GM12892 (cell line): Measurements from ENCODE around the gene EDN1.
A peak's percentile ranks its signal among the peaks of the same experiment; 100 is the strongest.

Experiments
- DNase-seq: peaks from one replicate; pipeline ENCODE4 v3.0.0; 2011; ENCODE audit not compliant: insufficient read length
- FAIRE-seq: peaks from 2 replicates; lab custom pipeline; 2011; peaks lifted over from hg19 to GRCh38; lab: Jason Lieb, UNC
- POLR2A ChIP-seq: IDR thresholded peaks from 2 replicates; pipeline ENCODE4 v1.6.1; 2011; ENCODE audit warnings: low read depth, low read length, control low read depth
- POLR2AphosphoS5 ChIP-seq: IDR thresholded peaks from 2 replicates; pipeline ENCODE4 v1.6.1; 2011; ENCODE audit warnings: low read depth, low read length, control low read depth
- TAF1 ChIP-seq: IDR thresholded peaks from 2 replicates; pipeline ENCODE4 v1.6.1; 2011; ENCODE audit warnings: low read depth, mild to moderate bottlenecking, control low read depth, low read length, borderline replicate concordance

EDN1 gene

DNA sequence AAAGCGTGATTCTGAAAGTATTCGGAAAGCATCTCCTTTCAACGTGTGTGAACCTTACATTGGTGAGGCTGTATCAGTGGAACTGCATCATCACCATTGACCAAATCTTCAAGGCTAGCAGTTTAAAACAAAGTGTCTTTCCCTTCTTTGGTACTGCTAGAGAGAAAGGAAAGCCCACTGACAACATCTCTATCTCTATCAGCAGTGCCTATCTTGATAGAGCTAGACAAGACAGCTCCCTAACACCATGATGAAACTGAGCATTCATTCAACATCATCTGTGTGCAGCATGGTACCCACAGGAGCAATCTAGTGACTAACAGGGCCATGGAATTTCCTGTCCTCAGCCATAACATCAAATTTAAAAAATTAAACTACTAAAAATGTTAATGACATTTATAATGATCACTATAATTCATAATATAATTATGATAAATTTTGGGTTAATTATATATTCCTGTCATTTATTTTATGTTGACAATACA, 31.5 kb upstream of the EDN1 start:
- no peak for FAIRE-seq
- TF ChIP-seq POLR2A: no peak
- no peak for TF ChIP-seq TAF1
- TF ChIP-seq POLR2AphosphoS5: no peak
- no peak for DNase-seq

DNA sequence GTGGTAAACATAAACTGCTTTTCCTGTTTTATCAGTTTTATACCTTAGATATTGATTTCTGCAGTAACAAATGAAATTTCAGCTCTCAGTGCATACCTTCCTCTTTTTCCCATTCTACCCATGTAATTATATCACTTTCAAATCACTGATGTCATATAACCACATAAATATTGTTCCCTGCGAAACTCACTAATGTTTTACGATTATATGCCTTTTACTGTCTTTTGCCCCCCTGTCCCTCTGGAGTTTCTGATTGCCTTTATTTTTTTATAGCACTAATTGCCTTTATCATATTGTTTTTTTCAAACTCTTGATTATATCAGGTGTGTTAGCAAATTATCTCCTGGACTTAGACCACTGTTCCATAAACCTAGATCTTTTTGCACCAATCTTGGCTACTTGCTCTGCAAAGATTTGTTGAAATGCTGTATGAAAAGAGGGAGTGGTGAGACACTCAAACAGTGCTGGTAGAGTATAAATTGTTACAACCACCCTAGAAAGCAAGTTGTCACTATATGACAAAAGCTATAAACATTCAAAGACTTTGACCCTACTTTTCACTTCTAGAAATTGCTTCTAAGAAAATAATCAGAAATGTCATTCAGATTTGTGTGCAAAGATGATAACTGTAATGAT, 29.6 kb upstream of the EDN1 start:
- no peak for FAIRE-seq
- no peak for DNase-seq
- TF ChIP-seq TAF1: no peak
- no peak for TF ChIP-seq POLR2A
- no peak for TF ChIP-seq POLR2AphosphoS5

DNA sequence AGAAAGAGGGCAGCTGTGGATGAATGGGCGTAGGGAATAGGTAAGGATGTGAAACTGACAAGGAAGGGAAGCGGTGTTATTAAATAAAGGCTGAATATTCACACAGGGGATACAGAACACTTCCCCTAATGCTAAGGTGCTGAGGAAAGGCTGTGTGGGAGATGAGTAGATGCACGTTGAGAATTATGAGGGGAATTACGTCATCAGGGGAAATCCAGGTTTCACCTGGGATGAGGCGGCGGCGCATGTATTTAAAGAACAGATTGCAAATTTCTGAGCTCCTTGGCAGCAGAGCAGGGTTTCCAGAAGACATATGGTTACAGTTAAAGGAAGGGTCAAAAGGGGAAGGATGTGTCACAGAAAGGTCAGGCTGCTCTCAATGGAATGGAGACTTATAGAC, 28.7 kb upstream of the EDN1 start:
- DNase-seq (no peak), FAIRE-seq (peak; percentile 62)
- no peak for TF ChIP-seq TAF1
- no peak for TF ChIP-seq POLR2A
- no peak for TF ChIP-seq POLR2AphosphoS5

DNA sequence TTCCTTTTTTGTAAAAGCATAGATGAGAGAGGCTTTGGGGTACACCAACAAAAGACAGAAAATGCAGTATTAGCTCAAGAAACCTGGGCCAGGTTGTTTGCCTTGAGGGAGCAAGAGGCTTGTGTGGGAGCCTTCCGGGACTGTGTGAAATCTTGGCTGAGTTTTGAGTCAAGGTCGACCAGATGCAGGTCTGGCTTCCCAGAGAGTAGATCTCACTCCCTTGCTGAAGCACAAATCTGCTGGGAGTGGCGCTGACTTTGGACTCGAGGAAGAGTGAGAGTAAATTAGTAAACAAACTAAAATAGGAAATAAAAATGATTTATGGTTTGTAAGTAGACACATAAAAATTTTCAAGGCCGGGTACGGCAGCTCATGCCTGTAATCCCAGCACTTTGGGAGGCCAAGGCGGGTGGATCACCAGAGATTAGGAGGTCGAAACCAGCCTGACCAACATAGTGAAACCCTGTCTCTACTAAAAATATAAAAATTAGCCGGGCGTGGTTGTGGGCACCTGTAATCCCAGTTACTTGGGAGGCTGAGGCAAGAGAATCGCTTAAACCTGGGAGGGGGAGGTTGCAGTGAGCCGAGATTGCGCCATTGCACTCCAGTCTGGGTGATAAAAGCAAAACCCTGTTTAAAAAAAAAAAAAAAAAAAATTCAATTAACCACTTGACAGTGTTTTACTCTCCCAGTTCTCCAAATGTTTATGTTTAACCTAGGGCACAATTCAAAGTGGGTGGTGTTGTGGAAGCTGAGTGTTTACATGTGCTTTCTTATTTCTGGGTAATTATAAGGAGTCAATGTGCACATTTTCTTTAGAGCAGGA, 27.7 kb upstream of the EDN1 start:
- FAIRE-seq (no peak), DNase-seq (no peak)
- no peak for TF ChIP-seq POLR2AphosphoS5
- TF ChIP-seq POLR2A: no peak
- TF ChIP-seq TAF1: no peak

DNA sequence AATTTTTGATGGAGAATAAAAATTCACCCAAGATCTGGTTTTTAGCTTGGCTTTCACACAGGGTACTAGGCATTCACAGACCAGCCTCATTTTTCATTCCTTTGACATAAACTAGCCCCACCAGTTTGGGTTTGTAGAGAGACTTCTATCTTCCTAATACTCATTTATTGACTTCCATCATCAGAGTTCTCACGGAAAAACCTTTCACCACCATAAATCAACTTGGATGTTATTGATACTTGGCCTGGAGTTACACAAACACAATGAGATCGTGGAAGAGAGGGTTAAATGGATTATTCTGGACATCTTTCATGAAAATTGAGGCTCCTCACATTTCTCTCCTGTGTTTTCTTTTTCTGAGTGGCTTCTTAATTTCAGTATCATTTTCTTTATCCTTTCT, 26.8 kb upstream of the EDN1 start:
- TF ChIP-seq TAF1 (no peak), POLR2AphosphoS5 (no peak)
- DNase-seq: no peak
- no peak for FAIRE-seq

DNA sequence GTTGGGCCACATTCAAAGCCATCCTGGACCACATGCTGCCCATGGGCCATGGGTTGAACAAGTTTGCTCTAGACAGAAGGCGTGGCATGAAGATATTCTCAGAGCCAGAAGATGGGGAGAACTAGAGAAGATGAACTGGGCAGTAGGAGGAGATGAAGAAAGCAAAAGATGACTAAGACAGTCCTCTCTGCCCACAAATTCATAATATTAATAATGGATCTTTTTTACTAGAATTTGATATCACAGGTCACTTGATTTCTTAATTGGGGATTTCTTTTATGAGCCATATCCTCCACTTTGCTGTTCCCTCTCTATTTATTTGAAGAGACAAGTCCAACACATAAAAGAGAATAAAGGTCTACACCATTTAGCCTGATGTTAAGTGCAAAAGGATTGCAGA, 25.5 kb upstream of the EDN1 start:
- TF ChIP-seq POLR2A (no peak), POLR2AphosphoS5 (no peak), TAF1 (no peak)
- FAIRE-seq: no peak
- no peak for DNase-seq

DNA sequence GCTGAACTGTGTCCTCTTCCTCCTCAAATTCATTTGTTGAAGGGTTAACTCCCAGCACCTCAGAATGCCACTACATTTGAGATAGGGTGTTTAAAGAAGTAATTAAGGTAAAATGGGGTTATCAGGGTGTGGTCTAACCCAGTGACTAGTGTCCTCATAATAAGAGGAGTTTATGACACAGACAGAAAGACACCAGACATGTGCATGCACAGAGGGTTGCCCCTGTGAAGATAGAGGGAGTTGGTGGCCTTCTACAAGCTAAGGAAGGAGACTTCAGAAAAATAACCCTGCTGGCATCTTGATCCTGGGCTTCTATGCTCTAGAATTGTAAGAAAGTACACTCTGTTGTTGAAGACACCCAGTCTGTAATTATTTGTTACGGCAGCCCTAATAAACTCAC, 24.9 kb upstream of the EDN1 start:
- DNase-seq (no peak), FAIRE-seq (no peak)
- TF ChIP-seq TAF1 (no peak), POLR2A (no peak), POLR2AphosphoS5 (no peak)

DNA sequence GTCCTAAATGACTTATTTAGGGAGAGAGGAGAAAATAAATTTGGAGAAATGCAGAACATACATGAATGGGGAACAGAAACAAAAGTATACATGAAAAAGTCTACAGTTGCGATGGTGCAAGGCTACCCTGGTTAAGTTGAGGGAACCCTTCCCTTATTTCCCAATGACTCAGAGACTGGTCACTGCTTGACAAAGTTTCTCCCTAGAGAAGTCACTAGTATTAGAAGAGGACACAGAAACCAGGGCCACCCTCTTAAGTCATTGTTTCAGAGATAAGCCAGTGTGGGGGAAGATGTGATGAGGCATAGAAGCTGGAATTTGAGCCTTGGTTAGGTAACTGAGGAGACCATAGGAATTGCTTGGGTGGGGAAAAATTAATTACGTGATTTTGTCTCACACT, 24.4 kb upstream of the EDN1 start:
- TF ChIP-seq POLR2AphosphoS5 (no peak), TAF1 (no peak), POLR2A (no peak)
- FAIRE-seq (no peak), DNase-seq (no peak)

DNA sequence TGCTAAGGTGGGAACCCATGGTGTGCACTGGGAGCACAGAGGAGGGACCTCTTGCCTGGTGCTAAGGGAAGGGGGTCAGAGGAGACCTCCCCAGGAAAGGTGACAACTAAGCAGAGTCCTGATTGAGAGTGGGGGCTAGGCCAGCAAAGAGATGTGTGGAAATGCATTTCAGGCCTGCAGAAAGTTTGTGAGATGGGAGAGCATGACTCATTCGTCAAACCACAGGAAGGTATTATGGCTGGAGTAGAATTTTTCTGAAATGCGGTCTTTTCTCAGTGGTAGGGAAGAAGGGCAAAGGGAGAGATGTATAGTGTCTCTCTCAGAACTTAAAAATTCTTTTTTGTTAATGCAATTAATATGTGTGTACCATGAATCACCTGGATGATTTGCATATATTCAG, 23.6 kb upstream of the EDN1 start:
- DNase-seq (no peak), FAIRE-seq (no peak)

DNA sequence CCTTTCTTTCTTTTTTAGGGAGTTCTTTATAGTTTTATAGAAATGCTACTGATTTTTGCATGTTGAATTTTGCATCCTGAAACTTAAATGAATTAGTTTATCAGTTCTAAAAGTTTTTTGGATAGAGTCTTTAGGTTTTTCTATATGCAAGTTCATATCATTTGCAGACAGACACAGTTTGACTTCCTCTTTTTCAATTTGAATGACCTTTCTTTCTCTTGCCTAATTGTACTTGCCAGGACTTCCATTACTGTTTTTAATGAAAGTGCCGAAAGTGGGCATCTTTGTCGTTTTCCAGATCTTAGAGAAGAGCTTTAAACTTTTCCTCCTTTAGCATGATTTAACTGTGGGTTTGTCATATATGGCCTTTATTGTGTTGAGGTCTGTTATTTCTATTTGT, 21.1 kb upstream of the EDN1 start:
- DNase-seq: no peak
- TF ChIP-seq POLR2AphosphoS5: no peak
- no peak for TF ChIP-seq POLR2A
- no peak for TF ChIP-seq TAF1

More for the DNA sequence above, 23.6 kb upstream of the EDN1 start:
- TF ChIP-seq POLR2AphosphoS5 (no peak), POLR2A (no peak), TAF1 (no peak)

DNA sequence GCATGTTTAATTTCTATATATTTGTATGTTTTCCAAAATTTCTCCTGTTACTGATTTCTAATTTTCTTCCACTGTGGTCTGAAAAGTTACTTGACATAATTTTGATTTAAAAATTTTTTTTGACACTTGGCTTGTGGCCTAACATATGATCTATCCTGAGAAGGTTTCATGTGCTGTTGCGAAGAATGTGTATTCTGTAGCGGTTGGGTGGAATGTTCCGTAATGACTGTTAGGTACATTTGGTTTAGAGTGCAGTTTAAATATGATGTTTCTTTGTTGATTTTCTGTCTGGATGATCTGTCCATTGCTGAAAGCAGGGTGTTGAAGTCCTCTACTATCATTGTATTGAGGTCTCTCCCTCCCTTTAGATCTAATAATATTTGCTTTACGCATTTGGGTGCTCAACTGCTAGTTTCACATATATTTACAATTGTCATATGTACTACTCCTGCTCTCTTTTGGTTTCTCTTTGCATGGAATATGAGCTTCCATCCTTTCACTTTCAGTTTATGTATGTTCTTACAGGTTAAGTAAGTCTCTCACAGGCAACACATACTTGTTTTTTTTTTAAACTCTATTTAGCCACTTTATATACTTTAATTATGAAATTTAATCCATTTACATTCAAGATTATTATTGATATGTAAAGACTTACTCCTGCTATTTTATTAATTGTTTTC, 19.5 kb upstream of the EDN1 start:
- DNase-seq (no peak), FAIRE-seq (no peak)
- no peak for TF ChIP-seq POLR2AphosphoS5
- no peak for TF ChIP-seq TAF1
- TF ChIP-seq POLR2A: no peak

More for the DNA sequence above, 21.1 kb upstream of the EDN1 start:
- no peak for FAIRE-seq
